ENCODE results near the gene UMODL1.

GRCh38 chr21:42133131-42133530 lies 62.0 kb downstream of the UMODL1 start:
- TF ChIP-seq POLR2AphosphoS5 (IDR thresholded peaks at IDR 0.05; ENCODE audit: low read depth, low read length): no peak
- no peak for TF ChIP-seq CTCF (IDR thresholded peaks at IDR 0.05)
